NCI-H1417 (cell line): ENCODE measurements around the gene CNTN2.

Experiments used
- DNase-seq, 3 experiments: peaks; one replicate each; lab custom pipeline; 2025; lab: John Stamatoyannopoulos, UW

CNTN2 gene

GRCh38 chr1:205072881-205073280 lies 29.9 kb downstream of the CNTN2 start:
- DNase-seq = no peak

- DNase-seq = no peak
These were observed 30.5 kb downstream of the CNTN2 start for GRCh38 chr1:205073511-205073910.

GRCh38 chr1:205074084-205074483 lies 31.1 kb downstream of the CNTN2 start:
- DNase-seq = no peak

GRCh38 chr1:205074513-205074912 lies 31.5 kb downstream of the CNTN2 start:
- DNase-seq = no peak

- DNase-seq = no peak
These were observed 32.7 kb downstream of the CNTN2 start for GRCh38 chr1:205075642-205076155.

- DNase-seq = no peak
These were observed 33.3 kb downstream of the CNTN2 start for GRCh38 chr1:205076245-205076761.

- no peak for DNase-seq
These were observed 34.3 kb downstream of the CNTN2 start for GRCh38 chr1:205077158-205077933.

- DNase-seq = no peak
These were observed 34.9 kb downstream of the CNTN2 start for GRCh38 chr1:205077934-205078311.

GRCh38 chr1:205082431-205082830 lies 39.4 kb downstream of the CNTN2 start:
- DNase-seq = no peak

GRCh38 chr1:205084360-205084759 lies 41.3 kb downstream of the CNTN2 start, which contains the start of gene TMEM81:
Gene TMEM81 (minus strand): TSS chr1:205084460. CDS start chr1:205084320, 140 bp downstream.
- no peak for DNase-seq

- DNase-seq = no peak
These were observed 45.3 kb downstream of the CNTN2 start for GRCh38 chr1:205088341-205088740.

GRCh38 chr1:205091043-205091740 lies 48.2 kb downstream of the CNTN2 start:
- DNase-seq = no peak

GRCh38 chr1:205095422-205095821 lies 52.4 kb downstream of the CNTN2 start:
- no peak for DNase-seq

- no peak for DNase-seq
These were observed 55.2 kb downstream of the CNTN2 start for GRCh38 chr1:205098242-205098641.

- DNase-seq = no peak
These were observed 59.4 kb downstream of the CNTN2 start for GRCh38 chr1:205102404-205102803.

GRCh38 chr1:205107327-205107726 lies 64.3 kb downstream of the CNTN2 start:
- DNase-seq = no peak

- DNase-seq = no peak
These were observed 65.5 kb downstream of the CNTN2 start for GRCh38 chr1:205108464-205108863.

- DNase-seq = no peak
These were observed 66.3 kb downstream of the CNTN2 start for GRCh38 chr1:205109269-205109668.

GRCh38 chr1:205109711-205110110 lies 66.7 kb downstream of the CNTN2 start:
- no peak for DNase-seq

- no peak for DNase-seq
These were observed 68.3 kb downstream of the CNTN2 start for GRCh38 chr1:205111354-205111753.

- DNase-seq = no peak
These were observed 75.7 kb downstream of the CNTN2 start for GRCh38 chr1:205118752-205119151.

- peak; percentile 99 to 100 (median 100) for DNase-seq
These were observed 78.9 kb downstream of the CNTN2 start, which contains the start of gene RBBP5 for GRCh38 chr1:205121660-205122488. Gene RBBP5 (minus strand): TSS chr1:205121978. CDS start chr1:205121873, 105 bp downstream.
